ENCODE measurements around the gene CTSE. TPM values are rescaled to one million over a fixed set of nuclear protein-coding genes. Genes with fewer than 3 reads are reported as not detected.

The CTSE gene
- polyA plus RNA-seq, 2 of the 4 experiments (the other 2 are of a cell fraction): not detected

- ChIA-PET POLR2A (no interaction called here), CTCF (interaction anchor here (0.6 to 7.0 kb wide), 6 partner anchors 10 to 202 kb away, joined by 3 to 60 read pairs (median 8); no protein-coding TSS in a partner anchor)
- no peak for ATAC-seq
- TF ChIP-seq CBX2 (IDR thresholded peaks at IDR 0.05; ENCODE audit: borderline replicate concordance, low read depth) (no peak), HOXB5 (CRISPR knock-in tag; IDR thresholded peaks at IDR 0.05) (no peak), HOXB13 (CRISPR knock-in tag; IDR thresholded peaks at IDR 0.05; ENCODE audit: low read depth) (no peak), PBX3 (IDR thresholded peaks at IDR 0.05) (no peak), CEBPB (IDR thresholded peaks at IDR 0.05) (no peak), TFCP2L1 (CRISPR knock-in tag; IDR thresholded peaks at IDR 0.05) (no peak), FOSL2 (IDR thresholded peaks at IDR 0.05) (no peak), FOSL2 (CRISPR knock-in tag; IDR thresholded peaks at IDR 0.05) (no peak), HDAC2 (IDR thresholded peaks at IDR 0.05) (no peak), SMC3 (IDR thresholded peaks at IDR 0.05) (no peak), POLR2AphosphoS2 (conservative IDR thresholded peaks at IDR 0.05; ENCODE audit: low read length) (no peak), FOXS1 (CRISPR knock-in tag; IDR thresholded peaks at IDR 0.05) (no peak), GATA3 (IDR thresholded peaks at IDR 0.05; ENCODE audit: borderline replicate concordance) (no peak), NPAS2 (CRISPR knock-in tag; IDR thresholded peaks at IDR 0.05; ENCODE audit: borderline replicate concordance) (no peak), ATOH8 (CRISPR knock-in tag; IDR thresholded peaks at IDR 0.05; ENCODE audit: low read depth) (no peak), HMGXB4 (CRISPR knock-in tag; IDR thresholded peaks at IDR 0.05; ENCODE audit: borderline replicate concordance) (no peak), RFX5 (IDR thresholded peaks at IDR 0.05) (no peak), HEYL (CRISPR knock-in tag; IDR thresholded peaks at IDR 0.05) (no peak)
- no peak for DNase-seq (ENCODE audit: low read depth in 1 of 2, low spot score in 1 of 2)
- H3K4me3 ChIP-seq: no peak overlapping the region
- H3K4me2 ChIP-seq: no peak overlapping the region
- H3K4me1 ChIP-seq: no peaks in the 10 kb centered on the region
- WGBS (ENCODE audit: missing lambda C conversion rate): 42% methylated on average over 4 of the region's 4 CpGs
- no peak for FAIRE-seq
- no peak overlapping the region for H3K27ac ChIP-seq
- H3K9me3 ChIP-seq: no peaks in the 10 kb centered on the region
Observed at GRCh38 chr1:205994346-205994745, 29.3 kb downstream of the CTSE start.

GRCh38 chr1:205993068-205993467 lies 30.6 kb downstream of the CTSE start:
- H3K27ac ChIP-seq: no peak overlapping the region
- H3K4me2 ChIP-seq: no peak overlapping the region
- WGBS (ENCODE audit: missing lambda C conversion rate): 27% methylated on average over 1 of the region's 1 CpG
- no peak for ATAC-seq
- no peak overlapping the region for H3K4me3 ChIP-seq
- no peaks in the 10 kb centered on the region for H3K4me1 ChIP-seq
- FAIRE-seq: no peak
- no peaks in the 10 kb centered on the region for H3K9me3 ChIP-seq
- ChIA-PET POLR2A (no interaction called here), CTCF (interaction anchor here (1.4 to 7.0 kb wide), 5 partner anchors 8 to 201 kb away, joined by 3 to 60 read pairs (median 14); no protein-coding TSS in a partner anchor)
- TF ChIP-seq HOXA7 (CRISPR knock-in tag; IDR thresholded peaks at IDR 0.05): no peak
- TF ChIP-seq TP53 (CRISPR knock-in tag; IDR thresholded peaks at IDR 0.05): no peak
- TF ChIP-seq MAX (IDR thresholded peaks at IDR 0.05): no peak
- TF ChIP-seq MYC (IDR thresholded peaks at IDR 0.05; ENCODE audit: borderline replicate concordance, low read length): no peak
- TF ChIP-seq USF2 (IDR thresholded peaks at IDR 0.05): no peak
- TF ChIP-seq EHMT2 (IDR thresholded peaks at IDR 0.05; ENCODE audit: low read depth): no peak
- TF ChIP-seq RNF2 (IDR thresholded peaks at IDR 0.05; ENCODE audit: borderline replicate concordance, low read depth): no peak
- no peak for TF ChIP-seq HES2 (IDR thresholded peaks at IDR 0.05)
- no peak for TF ChIP-seq NR3C1 (IDR thresholded peaks at IDR 0.05)
- TF ChIP-seq ZNF302 (CRISPR knock-in tag; IDR thresholded peaks at IDR 0.05): no peak
- DNase-seq (ENCODE audit: low read depth in 1 of 2, low spot score in 1 of 2): no peak
